ENCODE results near the gene HOXC9. TPM values are rescaled to one million over a fixed set of nuclear protein-coding genes. Genes with fewer than 3 reads are reported as not detected.
A peak's percentile ranks its signal among the peaks of the same experiment; 100 is the strongest.
"Not testable (repeated sequence)": the region's sequence is repeated elsewhere in the genome, so short reads cannot be mapped to it uniquely, and the experiment has no call there.

Gene HOXC9
- total RNA-seq, 1 donor from 2014 or later, result 10.2 TPM

GRCh38 chr12:54041097-54041690 is 41.2 kb downstream of the HOXC9 start:
- intact Hi-C loops (cut with DNase I), result no loop called here
- ATAC-seq, result no peak
- no peak for DNase-seq (ENCODE audit: low spot score)

- intact Hi-C loops (cut with DNase I); ATAC-seq; DNase-seq (ENCODE audit: low spot score): not testable (repeated sequence)
Observed at GRCh38 chr12:54042033-54042432, 42.1 kb downstream of the HOXC9 start.

GRCh38 chr12:54042970-54043853 is 43.3 kb downstream of the HOXC9 start:
- DNase-seq (ENCODE audit: low spot score) (no peak), ATAC-seq (no peak)
- intact Hi-C loops (cut with DNase I), result no loop called here

GRCh38 chr12:54044425-54045103 is 44.6 kb downstream of the HOXC9 start:
- intact Hi-C loops (cut with DNase I), result no loop called here
- DNase-seq (ENCODE audit: low spot score), result no peak
- ATAC-seq, result no peak

- no peak for ATAC-seq
- intact Hi-C loops (cut with DNase I), result no loop called here
- DNase-seq (ENCODE audit: low spot score), result no peak
Observed at GRCh38 chr12:54045401-54045800, 45.4 kb downstream of the HOXC9 start.

- intact Hi-C loops (cut with DNase I), result no loop called here
- no peak for ATAC-seq
Observed at GRCh38 chr12:54045868-54046521, 46.0 kb downstream of the HOXC9 start.

GRCh38 chr12:54046809-54047159 is 46.8 kb downstream of the HOXC9 start:
- DNase-seq (ENCODE audit: low spot score), result no peak
- intact Hi-C loops (cut with DNase I), result no loop called here

More at GRCh38 chr12:54045868-54046521, 46.0 kb downstream of the HOXC9 start:
- no peak for DNase-seq (ENCODE audit: low spot score)

GRCh38 chr12:54047160-54047963 is 47.4 kb downstream of the HOXC9 start:
- DNase-seq (ENCODE audit: low spot score) (no peak), ATAC-seq (no peak)
- intact Hi-C loops (cut with DNase I), result no loop called here

More at GRCh38 chr12:54046809-54047159, 46.8 kb downstream of the HOXC9 start:
- peak; percentile 7 for ATAC-seq

GRCh38 chr12:54047964-54048303 is 48.0 kb downstream of the HOXC9 start:
- no peak for ATAC-seq
- no peak for DNase-seq (ENCODE audit: low spot score)
- intact Hi-C loops (cut with DNase I), result no loop called here

- ATAC-seq (no peak), DNase-seq (ENCODE audit: low spot score) (no peak)
- intact Hi-C loops (cut with DNase I), result no loop called here
Observed at GRCh38 chr12:54048406-54049093, 48.6 kb downstream of the HOXC9 start.

GRCh38 chr12:54049108-54049507 is 49.1 kb downstream of the HOXC9 start:
- intact Hi-C loops (cut with DNase I), result no loop called here

GRCh38 chr12:54050482-54050810 is 50.5 kb downstream of the HOXC9 start:
- intact Hi-C loops (cut with DNase I), result no loop called here
- no peak for ATAC-seq
- DNase-seq (ENCODE audit: low spot score), result no peak

More at GRCh38 chr12:54049108-54049507, 49.1 kb downstream of the HOXC9 start:
- ATAC-seq, result no peak
- DNase-seq (ENCODE audit: low spot score), result no peak

GRCh38 chr12:54051026-54051842 is 51.3 kb downstream of the HOXC9 start:
- ATAC-seq (no peak), DNase-seq (ENCODE audit: low spot score) (no peak)
- intact Hi-C loops (cut with DNase I), result no loop called here

- ATAC-seq (no peak), DNase-seq (ENCODE audit: low spot score) (no peak)
- intact Hi-C loops (cut with DNase I), result no loop called here
Observed at GRCh38 chr12:54051874-54052437, 52.0 kb downstream of the HOXC9 start.

- DNase-seq (ENCODE audit: low spot score), result no peak
- intact Hi-C loops (cut with DNase I), result no loop called here
- peak; percentile 65 for ATAC-seq
Observed at GRCh38 chr12:54052438-54053002, 52.6 kb downstream of the HOXC9 start.

Measured in sciatic nerve (tissue), 2 donors.